ENCODE data around the gene APOLD1.
"Not testable (repeated sequence)": the region's sequence is repeated elsewhere in the genome, so short reads cannot be mapped to it uniquely, and the experiment has no call there.

APOLD1 gene

GRCh38 chr12:12800406-12801180, 15.1 kb downstream of the APOLD1 start:
- Histone ChIP-seq H3K9me2 (replicated peaks; ENCODE audit: insufficient read depth, low read length) (no peaks in the 10 kb centered on the region), H3F3A (ENCODE audit: insufficient read depth, low read length) (peaks cover 26% of the 10 kb centered on the region), H3K27ac (ENCODE audit: low read length) (no peak overlapping the region), H4K20me1 (ENCODE audit: insufficient read depth, low read length) (no peaks in the 10 kb centered on the region), H3K79me2 (ENCODE audit: low read length) (no peaks in the 10 kb centered on the region), H3K9me3 (replicated peaks; ENCODE audit: insufficient read depth, low read length) (no peaks in the 10 kb centered on the region), H3K4me1 (ENCODE audit: low read length) (peaks cover 43% of the 10 kb centered on the region), H3K4me3 (ENCODE audit: low read length) (no peak overlapping the region), H2AFZ (ENCODE audit: low read length) (no peak overlapping the region), H3K36me3 (replicated peaks; ENCODE audit: insufficient read depth, low read length) (no peaks in the 10 kb centered on the region), H3K27me3 (replicated peaks; ENCODE audit: insufficient read depth, low read length) (no peaks in the 10 kb centered on the region), H3K9ac (ENCODE audit: low read length) (no peak overlapping the region), H3K4me2 (ENCODE audit: low read depth, low read length) (no peak overlapping the region)
- TF ChIP-seq EZH2phosphoT487 (IDR thresholded peaks at IDR 0.05; ENCODE audit: low read length), result no peak
- TF ChIP-seq EZH2 (optimal IDR thresholded peaks at IDR 0.05; ENCODE audit: low read depth, low read length), result no peak
- TF ChIP-seq CTCF (IDR thresholded peaks at IDR 0.05; ENCODE audit: low read length), result no peak
- DNase-seq, result no peak

GRCh38 chr12:12801656-12802055, 16.2 kb downstream of the APOLD1 start:
- H3K36me3 ChIP-seq (replicated peaks; ENCODE audit: insufficient read depth, low read length); H3K4me2 ChIP-seq (ENCODE audit: low read depth, low read length); DNase-seq; H2AFZ ChIP-seq (ENCODE audit: low read length); H3K4me3 ChIP-seq (ENCODE audit: low read length); H3K9me3 ChIP-seq (replicated peaks; ENCODE audit: insufficient read depth, low read length); H3K27me3 ChIP-seq (replicated peaks; ENCODE audit: insufficient read depth, low read length); H4K20me1 ChIP-seq (ENCODE audit: insufficient read depth, low read length); H3K79me2 ChIP-seq (ENCODE audit: low read length); H3K9me2 ChIP-seq (replicated peaks; ENCODE audit: insufficient read depth, low read length); H3K27ac ChIP-seq (ENCODE audit: low read length); H3K9ac ChIP-seq (ENCODE audit: low read length): not testable (repeated sequence)
- Histone ChIP-seq H3K4me1 (ENCODE audit: low read length) (peaks cover 41% of the 10 kb centered on the region), H3F3A (ENCODE audit: insufficient read depth, low read length) (peaks cover 26% of the 10 kb centered on the region)

- no peaks in the 10 kb centered on the region for H3K27me3 ChIP-seq (replicated peaks; ENCODE audit: insufficient read depth, low read length)
- peak overlapping the region; percentile 74 for H3K27ac ChIP-seq (ENCODE audit: low read length)
- H3K36me3 ChIP-seq (replicated peaks; ENCODE audit: insufficient read depth, low read length), result no peaks in the 10 kb centered on the region
- H3K4me2 ChIP-seq (ENCODE audit: low read depth, low read length), result peak overlapping the region; percentile 58
- H3K9ac ChIP-seq (ENCODE audit: low read length), result peak overlapping the region; percentile 22; the same call in 1 of the 2 replicates
- no peaks in the 10 kb centered on the region for H3K9me3 ChIP-seq (replicated peaks; ENCODE audit: insufficient read depth, low read length)
- no peak for TF ChIP-seq CTCF (IDR thresholded peaks at IDR 0.05; ENCODE audit: low read length)
- TF ChIP-seq EZH2phosphoT487 (IDR thresholded peaks at IDR 0.05; ENCODE audit: low read length), result no peak
- TF ChIP-seq EZH2 (optimal IDR thresholded peaks at IDR 0.05; ENCODE audit: low read depth, low read length), result no peak
- H3F3A ChIP-seq (ENCODE audit: insufficient read depth, low read length), result peaks cover 26% of the 10 kb centered on the region
- no peak overlapping the region for H3K4me3 ChIP-seq (ENCODE audit: low read length)
- no peaks in the 10 kb centered on the region for H3K79me2 ChIP-seq (ENCODE audit: low read length)
- H3K9me2 ChIP-seq (replicated peaks; ENCODE audit: insufficient read depth, low read length), result no peaks in the 10 kb centered on the region
- peak; percentile 90 for DNase-seq
- no peaks in the 10 kb centered on the region for H4K20me1 ChIP-seq (ENCODE audit: insufficient read depth, low read length)
- H2AFZ ChIP-seq (ENCODE audit: low read length), result peak overlapping the region; percentile 27
- peaks cover 40% of the 10 kb centered on the region for H3K4me1 ChIP-seq (ENCODE audit: low read length)
These were observed 17.7 kb downstream of the APOLD1 start for GRCh38 chr12:12803186-12803585.

- Histone ChIP-seq H3K4me3 (ENCODE audit: low read length) (no peak overlapping the region), H3K9me2 (replicated peaks; ENCODE audit: insufficient read depth, low read length) (no peaks in the 10 kb centered on the region), H3K9ac (ENCODE audit: low read length) (no peak overlapping the region), H3K36me3 (replicated peaks; ENCODE audit: insufficient read depth, low read length) (no peaks in the 10 kb centered on the region), H3K79me2 (ENCODE audit: low read length) (no peaks in the 10 kb centered on the region), H3F3A (ENCODE audit: insufficient read depth, low read length) (peaks cover 29% of the 10 kb centered on the region), H2AFZ (ENCODE audit: low read length) (no peak overlapping the region), H3K4me2 (ENCODE audit: low read depth, low read length) (no peak overlapping the region), H3K9me3 (replicated peaks; ENCODE audit: insufficient read depth, low read length) (no peaks in the 10 kb centered on the region), H3K27me3 (replicated peaks; ENCODE audit: insufficient read depth, low read length) (no peaks in the 10 kb centered on the region), H4K20me1 (ENCODE audit: insufficient read depth, low read length) (no peaks in the 10 kb centered on the region), H3K4me1 (ENCODE audit: low read length) (peaks cover 41% of the 10 kb centered on the region), H3K27ac (ENCODE audit: low read length) (no peak overlapping the region)
- DNase-seq, result no peak
- no peak for TF ChIP-seq EZH2phosphoT487 (IDR thresholded peaks at IDR 0.05; ENCODE audit: low read length)
- TF ChIP-seq CTCF (IDR thresholded peaks at IDR 0.05; ENCODE audit: low read length), result no peak
- TF ChIP-seq EZH2 (optimal IDR thresholded peaks at IDR 0.05; ENCODE audit: low read depth, low read length), result no peak
These were observed 18.6 kb downstream of the APOLD1 start for GRCh38 chr12:12804011-12804410.

Data from MM.1S (cell line).